A673 (cell line): ENCODE results near the gene INAVA. TPM values are rescaled to one million over a fixed set of nuclear protein-coding genes. Genes with fewer than 3 reads are reported as not detected.

Source experiments
- BruUV-seq: library from RNA; stranded (reverse); fragments of 400-500 nt; replicated peaks from 2 replicates; lab custom pipeline; 2021; lab: Mats Ljungman, UMichigan
- CTCF ChIA-PET: fragments of 300-600 bp; sonication (Branson Sonifier 250); formaldehyde crosslinking; loops from one replicate; lab custom pipeline; 2022; ENCODE audit warnings: antibody characterized with exemption; lab: Charles Lee
- POLR2A ChIA-PET: fragments of 300-600 bp; sonication (Branson Sonifier 250); formaldehyde crosslinking; loops from one replicate; lab custom pipeline; 2022; ENCODE audit warnings: antibody characterized with exemption; ENCODE audit not compliant: low non-redundant PET; lab: Charles Lee
- DNase-seq: peaks from one replicate; pipeline ENCODE4 v3.0.0-alpha.2; 2015; ENCODE audit warnings: low spot score
- H3K27ac ChIP-seq: fragments of 200-600 bp; sonication (generic); 2 replicates; pipeline ENCODE4 v1.5.1; 2016; ENCODE audit warnings: mixed run types, low read depth, mild to moderate bottlenecking, mixed read lengths, antibody characterized with exemption, low read length; ENCODE audit not compliant: poor library complexity, severe bottlenecking
- H3K27me3 ChIP-seq: fragments of 200-600 bp; sonication (generic); replicated peaks from 2 replicates; pipeline ENCODE4 v1.6.1; 2017; ENCODE audit warnings: mixed run types, low read depth, mild to moderate bottlenecking, mixed read lengths, antibody characterized with exemption, low read length; ENCODE audit not compliant: insufficient read depth, poor library complexity
- H3K36me3 ChIP-seq: fragments of 200-600 bp; sonication (generic); 2 replicates; pipeline ENCODE4 v1.6.1; 2016; ENCODE audit warnings: mixed run types, mild to moderate bottlenecking, mixed read lengths, antibody characterized with exemption, low read length; ENCODE audit not compliant: insufficient read depth, poor library complexity, severe bottlenecking
- H3K4me1 ChIP-seq: fragments of 200-600 bp; sonication (generic); 2 replicates; pipeline ENCODE4 v1.6.1; 2017; ENCODE audit warnings: mixed run types, mild to moderate bottlenecking, mixed read lengths, antibody characterized with exemption, low read length; ENCODE audit not compliant: insufficient read depth, poor library complexity, severe bottlenecking
- H3K4me3 ChIP-seq: fragments of 200-600 bp; sonication (generic); 2 replicates; pipeline ENCODE4 v1.5.1; 2016; ENCODE audit warnings: low read depth, mixed run types, mild to moderate bottlenecking, mixed read lengths, low read length; ENCODE audit not compliant: poor library complexity, severe bottlenecking
- H3K9me3 ChIP-seq: fragments of 200-600 bp; sonication (generic); 2 replicates; pipeline ENCODE4 v1.6.1; 2016; ENCODE audit warnings: mixed run types, low read depth, mild to moderate bottlenecking, mixed read lengths, antibody characterized with exemption, low read length; ENCODE audit not compliant: poor library complexity, severe bottlenecking
- CTCF ChIP-seq: fragments of 300-800, 200-600 bp; sonication (generic); conservative IDR thresholded peaks from 2 replicates; pipeline ENCODE4 v1.5.1; 2017; ENCODE audit warnings: low read depth, mild to moderate bottlenecking, antibody characterized with exemption, low read length, moderate library complexity, mixed read lengths
- EZH2 ChIP-seq: fragments of 200-600 bp; sonication (generic); IDR thresholded peaks from 2 replicates; pipeline ENCODE4 v1.6.1; 2017; ENCODE audit warnings: borderline replicate concordance, low read depth, mild to moderate bottlenecking, mixed read lengths, antibody characterized with exemption, low read length; ENCODE audit not compliant: poor library complexity, severe bottlenecking
- intact Hi-C: fragments of 100-400 bp; cut with micrococcal nuclease; formaldehyde crosslinking; loops from one replicate; pipeline ENCODE4 v1.10.0; 2022; ENCODE audit not compliant: unreplicated experiment
- total RNA-seq: library from RNA; stranded (reverse); gene quantifications from 2 replicates; pipeline ENCODE4 v1.2.3, GENCODE V29; 2021

Gene INAVA
- total RNA-seq, 1 experiment from 2014 or later = 0.45 TPM

- POLR2A ChIA-PET = no interaction called here
- DNase-seq = no peak
- Histone ChIP-seq H3K27ac (no peak overlapping the region), H3K9me3 (no peaks in the 10 kb centered on the region), H3K4me3 (no peak overlapping the region), H3K4me1 (no peaks in the 10 kb centered on the region), H3K27me3 (no peaks in the 10 kb centered on the region), H3K36me3 (no peaks in the 10 kb centered on the region)
- BruUV-seq = no TSS peak
- intact Hi-C loops = no loop called here
- TF ChIP-seq EZH2 (no peak), CTCF (no peak)
- CTCF ChIA-PET = no interaction called here
Observed at GRCh38 chr1:200906491-200906890, 11.8 kb downstream of the INAVA start.

GRCh38 chr1:200907611-200908097 lies 13.0 kb downstream of the INAVA start:
- ChIA-PET POLR2A (no interaction called here), CTCF (no interaction called here)
- TF ChIP-seq EZH2 (no peak), CTCF (no peak)
- no TSS peak for BruUV-seq
- Histone ChIP-seq H3K9me3 (no peaks in the 10 kb centered on the region), H3K27ac (no peak overlapping the region), H3K4me1 (no peaks in the 10 kb centered on the region), H3K4me3 (no peak overlapping the region), H3K36me3 (no peaks in the 10 kb centered on the region), H3K27me3 (no peaks in the 10 kb centered on the region)
- intact Hi-C loops = no loop called here
- DNase-seq = no peak

GRCh38 chr1:200908191-200908868 lies 13.6 kb downstream of the INAVA start:
- CTCF ChIA-PET = no interaction called here

More at GRCh38 chr1:200908191-200908868, 13.6 kb downstream of the INAVA start:
- POLR2A ChIA-PET = no interaction called here
- intact Hi-C loops = no loop called here
- no TSS peak for BruUV-seq
- H3K27me3 ChIP-seq = no peaks in the 10 kb centered on the region
- TF ChIP-seq CTCF = no peak
- no peak for TF ChIP-seq EZH2
- no peaks in the 10 kb centered on the region for H3K9me3 ChIP-seq
- H3K36me3 ChIP-seq = no peaks in the 10 kb centered on the region
- no peak overlapping the region for H3K27ac ChIP-seq
- no peak for DNase-seq
- no peak overlapping the region for H3K4me3 ChIP-seq
- H3K4me1 ChIP-seq = no peaks in the 10 kb centered on the region
